ENCODE measurements around the gene TSPAN18.

DNA sequence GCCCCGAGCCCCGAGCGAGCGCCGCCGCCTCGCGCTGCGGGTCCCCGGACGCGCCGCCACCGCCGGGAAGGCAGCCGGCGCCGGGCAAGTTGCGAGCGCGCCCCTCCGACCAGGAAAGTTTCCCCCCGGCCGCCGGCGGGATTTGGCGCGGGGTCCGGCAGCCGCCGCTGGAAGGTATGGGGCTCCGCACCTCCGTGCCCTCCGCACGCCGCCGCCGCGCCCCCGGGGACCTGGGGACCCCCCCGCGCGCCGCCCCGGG is 281 bp downstream of the TSPAN18 start:
- no peak for TF ChIP-seq POLR2A (IDR thresholded peaks at IDR 0.05)
- TF ChIP-seq, protein P1, sequence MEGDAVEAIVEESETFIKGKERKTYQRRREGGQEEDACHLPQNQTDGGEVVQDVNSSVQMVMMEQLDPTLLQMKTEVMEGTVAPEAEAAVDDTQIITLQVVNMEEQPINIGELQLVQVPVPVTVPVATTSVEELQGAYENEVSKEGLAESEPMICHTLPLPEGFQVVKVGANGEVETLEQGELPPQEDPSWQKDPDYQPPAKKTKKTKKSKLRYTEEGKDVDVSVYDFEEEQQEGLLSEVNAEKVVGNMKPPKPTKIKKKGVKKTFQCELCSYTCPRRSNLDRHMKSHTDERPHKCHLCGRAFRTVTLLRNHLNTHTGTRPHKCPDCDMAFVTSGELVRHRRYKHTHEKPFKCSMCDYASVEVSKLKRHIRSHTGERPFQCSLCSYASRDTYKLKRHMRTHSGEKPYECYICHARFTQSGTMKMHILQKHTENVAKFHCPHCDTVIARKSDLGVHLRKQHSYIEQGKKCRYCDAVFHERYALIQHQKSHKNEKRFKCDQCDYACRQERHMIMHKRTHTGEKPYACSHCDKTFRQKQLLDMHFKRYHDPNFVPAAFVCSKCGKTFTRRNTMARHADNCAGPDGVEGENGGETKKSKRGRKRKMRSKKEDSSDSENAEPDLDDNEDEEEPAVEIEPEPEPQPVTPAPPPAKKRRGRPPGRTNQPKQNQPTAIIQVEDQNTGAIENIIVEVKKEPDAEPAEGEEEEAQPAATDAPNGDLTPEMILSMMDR (IDR thresholded peaks at IDR 0.05 in 4 of 5, conservative IDR thresholded peaks at IDR 0.05 in 1 of 5), result no peak

All from gastrocnemius medialis (tissue), 4 donors.